GM19324 (cell line): ENCODE measurements around the gene ACP3.

Source experiments
- ATAC-seq: cut with Tn5 transposase; IDR thresholded peaks from one replicate; pipeline ENCODE4 v1.9.1; 2021; ENCODE audit warnings: mild to moderate bottlenecking, moderate library complexity; ENCODE audit not compliant: unreplicated experiment, low FRiP score

Gene ACP3

GRCh38 chr3:132404276-132404675, 87.1 kb downstream of the ACP3 start:
- no peak for ATAC-seq

GRCh38 chr3:132405188-132405587, 88.0 kb downstream of the ACP3 start:
- no peak for ATAC-seq

- ATAC-seq, result peak; percentile 48
Measured at GRCh38 chr3:132405609-132406299, 88.5 kb downstream of the ACP3 start.

GRCh38 chr3:132406587-132406986, 89.4 kb downstream of the ACP3 start:
- ATAC-seq, result no peak

- ATAC-seq, result no peak
Measured at GRCh38 chr3:132407025-132407424, 89.8 kb downstream of the ACP3 start.
